HG03095 (cell line): ENCODE measurements around the gene MPND.

Experiments
- ATAC-seq: cut with Tn5 transposase; IDR thresholded peaks from one replicate; pipeline ENCODE4 v1.9.1; 2021; ENCODE audit warnings: moderate library complexity; ENCODE audit not compliant: unreplicated experiment

The MPND gene

DNA sequence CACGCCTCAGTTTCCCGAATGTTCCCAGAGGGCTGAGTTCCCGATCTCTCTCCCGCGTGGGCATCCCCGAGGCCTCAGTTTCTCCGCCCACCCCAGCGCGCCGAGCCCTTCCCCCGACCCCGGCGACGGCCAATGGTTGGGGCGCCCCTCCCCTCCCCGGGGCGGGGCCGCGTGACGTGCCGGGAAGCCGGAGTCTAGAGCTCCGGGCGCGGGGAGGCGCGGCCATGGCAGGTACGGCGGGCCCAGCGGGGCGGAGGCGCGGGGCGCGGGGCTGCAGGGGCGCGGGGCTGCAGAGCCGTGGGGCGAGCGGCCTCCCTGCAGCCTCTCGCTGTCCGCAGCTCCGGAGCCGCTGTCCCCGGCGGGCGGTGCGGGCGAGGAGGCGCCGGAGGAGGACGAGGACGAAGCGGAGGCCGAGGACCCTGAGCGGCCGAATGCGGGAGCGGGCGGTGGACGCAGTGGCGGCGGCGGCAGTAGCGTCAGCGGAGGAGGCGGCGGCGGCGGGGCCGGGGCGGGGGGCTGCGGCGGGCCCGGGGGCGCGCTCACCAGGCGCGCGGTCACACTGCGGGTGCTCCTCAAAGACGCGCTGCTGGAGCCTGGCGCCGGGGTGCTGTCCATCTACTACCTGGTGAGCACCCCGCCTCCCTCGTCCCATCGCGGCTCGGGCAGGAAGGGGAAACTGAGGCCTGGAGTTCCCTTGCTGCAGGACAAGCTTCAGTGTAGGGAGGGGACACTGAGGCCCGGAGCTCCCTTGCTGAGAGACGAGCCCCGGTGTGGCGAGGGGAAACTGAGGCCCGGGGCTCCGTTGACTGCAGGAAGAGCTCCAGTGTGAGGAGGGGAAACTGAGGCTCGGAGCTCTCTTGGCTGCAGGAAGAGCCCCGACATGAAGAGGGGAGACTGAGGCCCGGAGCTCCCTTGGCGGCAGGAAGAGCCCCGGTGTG, at the start of gene MPND:
Gene MPND, plus strand, starts transcription at position 193 of the 938 bp plus-strand sequence. Its CDS starts 32 bp downstream, at position 225.
- peak; percentile 48 for ATAC-seq

DNA sequence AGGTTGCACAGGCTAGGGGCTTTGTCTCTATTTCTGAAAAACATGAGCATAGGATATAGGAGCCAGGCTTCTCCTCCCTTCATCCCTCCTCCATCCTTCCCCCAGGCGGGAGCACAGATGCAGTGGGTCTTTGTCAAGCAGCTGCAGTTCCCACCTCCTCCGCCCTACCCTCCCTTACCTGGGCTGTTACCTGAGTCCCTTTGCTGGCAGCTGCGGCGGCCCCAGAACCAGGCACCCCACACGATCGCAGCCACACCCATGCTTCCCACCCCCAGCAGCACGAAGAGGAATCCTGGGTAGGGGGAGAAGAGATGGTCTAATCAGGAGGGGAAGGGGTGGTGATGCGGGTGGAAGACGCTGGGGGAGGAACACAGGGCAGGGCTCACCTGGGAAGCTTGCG, 49.0 kb upstream of the MPND start:
- no peak for ATAC-seq

- ATAC-seq: no peak
Observed at GRCh38 chr19:4295972-4296771, 47.2 kb upstream of the MPND start.

DNA sequence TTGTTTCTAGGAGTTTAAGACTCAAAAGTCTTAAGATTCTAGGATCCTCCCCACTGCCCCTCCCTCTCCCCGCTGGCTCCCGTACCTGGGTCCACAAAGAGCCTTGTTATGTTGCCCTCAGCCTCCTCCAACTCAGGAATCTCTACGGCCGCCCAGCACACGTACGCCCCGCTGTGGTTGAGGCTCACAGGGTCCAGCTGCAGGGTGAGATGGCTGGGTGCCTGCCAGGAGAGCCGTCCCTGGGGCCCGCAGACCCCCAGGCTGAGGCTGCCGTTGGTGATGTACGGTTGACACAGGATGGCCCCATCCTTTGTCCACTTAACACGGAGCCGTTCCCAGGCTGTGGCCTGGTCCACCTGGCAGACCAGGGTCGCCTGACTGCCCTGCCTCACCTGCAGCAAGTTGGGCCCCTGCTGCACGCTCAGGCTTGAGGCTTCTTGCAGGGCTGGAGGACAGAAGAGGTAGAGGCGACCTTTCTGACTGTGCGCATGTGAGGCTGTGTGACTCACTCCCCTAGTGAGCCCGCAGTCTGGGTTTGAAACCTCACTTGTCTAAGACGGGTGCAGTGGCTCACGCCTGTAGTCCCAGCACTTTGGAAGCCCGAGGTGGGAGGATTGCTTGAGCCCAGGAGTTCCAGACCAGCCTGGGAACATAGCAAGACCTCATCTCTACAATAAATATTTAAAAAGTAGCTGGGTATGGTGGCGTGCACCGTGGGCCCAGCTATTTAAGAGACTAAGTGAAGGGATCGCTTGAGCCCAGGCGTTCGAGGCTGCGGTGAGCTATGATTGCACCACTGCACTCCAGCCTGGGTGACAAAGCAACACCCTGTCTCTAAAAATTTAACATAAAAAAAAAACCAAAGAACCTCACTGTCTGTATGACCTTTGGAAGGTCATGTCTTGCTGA, 45.2 kb upstream of the MPND start:
- no peak for ATAC-seq

- no peak for ATAC-seq
Observed at GRCh38 chr19:4298810-4299550, 44.4 kb upstream of the MPND start.

GRCh38 chr19:4300589-4300988, 42.8 kb upstream of the MPND start:
- ATAC-seq: no peak

GRCh38 chr19:4301590-4302242, 41.6 kb upstream of the MPND start:
- no peak for ATAC-seq

GRCh38 chr19:4302243-4302640, 41.1 kb upstream of the MPND start, which contains the start of gene TMIGD2:
Gene TMIGD2, minus strand, starts transcription at chr19:4302389. Its CDS starts 4 bp downstream, at chr19:4302385.
- no peak for ATAC-seq

DNA sequence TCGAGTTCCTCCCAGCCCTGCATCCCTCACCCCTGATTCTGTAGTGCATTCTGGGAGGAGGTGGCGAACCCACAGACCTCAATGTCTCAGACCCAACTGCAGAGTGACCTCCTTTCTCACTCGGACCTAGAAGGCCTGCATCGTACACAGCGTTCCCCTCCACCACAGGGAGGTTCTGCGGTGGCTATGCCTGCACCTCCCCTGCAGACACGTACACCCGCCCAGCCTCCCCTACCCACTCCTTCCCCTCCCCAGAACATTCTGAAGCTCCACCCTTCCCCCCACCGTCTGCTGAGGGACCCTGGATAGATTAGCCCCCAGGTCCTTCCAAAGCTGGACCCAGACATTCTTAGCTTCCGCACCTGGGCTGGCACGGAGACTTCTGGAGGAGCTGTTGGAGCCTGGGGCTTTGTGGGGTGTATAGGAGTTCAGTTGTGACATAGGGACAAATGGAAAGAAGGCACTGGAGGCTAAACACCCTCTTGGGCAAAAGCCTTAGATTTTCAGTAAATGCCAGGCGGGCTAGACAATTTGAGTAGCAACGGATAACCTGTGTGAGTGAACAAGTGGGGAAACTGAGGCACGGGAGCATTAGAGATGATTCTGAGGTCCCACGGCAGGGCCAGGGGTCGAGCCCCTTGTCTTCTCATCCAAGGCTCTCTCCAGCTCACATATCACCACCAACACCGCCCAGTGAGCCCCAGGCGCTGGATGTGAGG, 39.4 kb upstream of the MPND start:
- no peak for ATAC-seq

DNA sequence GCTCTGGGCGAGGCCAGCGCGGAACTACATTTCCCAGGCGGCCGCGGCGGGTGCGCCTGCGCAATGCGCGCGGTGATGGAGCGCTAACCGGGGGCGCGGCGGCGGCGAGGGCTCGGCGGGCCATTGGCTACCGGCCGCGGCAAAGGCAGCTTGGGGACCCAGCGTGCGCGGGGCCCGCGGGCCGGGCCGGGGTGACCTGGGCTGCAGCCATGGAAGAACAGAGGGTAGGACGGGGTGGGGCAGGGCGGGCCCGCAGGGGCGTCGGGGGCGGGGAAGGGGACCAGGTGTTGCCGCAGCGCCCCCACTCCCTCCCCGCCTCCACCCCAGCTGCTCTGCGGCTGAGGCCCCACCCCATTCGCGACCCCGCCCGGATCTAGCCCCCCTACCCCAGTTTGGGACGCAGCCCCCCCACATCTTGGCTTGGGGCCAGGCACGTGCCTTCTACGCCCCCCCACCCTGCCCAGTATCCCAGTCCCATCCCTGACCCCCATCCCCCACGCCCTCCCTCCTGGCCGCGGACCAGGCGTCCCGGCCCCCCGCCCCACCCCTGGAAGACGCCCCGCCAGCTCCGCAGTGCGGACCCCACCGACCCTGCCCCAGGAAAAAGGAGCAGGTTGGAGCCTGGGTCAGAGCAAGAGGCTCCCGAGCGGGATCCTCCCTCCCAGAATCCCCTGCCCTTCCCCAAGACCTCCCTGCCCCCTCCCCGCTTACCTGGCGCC, 38.7 kb upstream of the MPND start, which contains the start of gene FSD1:
Gene FSD1, plus strand, starts transcription at position 61 of the 719 bp plus-strand sequence. Its CDS starts 149 bp downstream, at position 210.
- no peak for ATAC-seq

- ATAC-seq: no peak
Observed at GRCh38 chr19:4305257-4305612, 38.1 kb upstream of the MPND start.

DNA sequence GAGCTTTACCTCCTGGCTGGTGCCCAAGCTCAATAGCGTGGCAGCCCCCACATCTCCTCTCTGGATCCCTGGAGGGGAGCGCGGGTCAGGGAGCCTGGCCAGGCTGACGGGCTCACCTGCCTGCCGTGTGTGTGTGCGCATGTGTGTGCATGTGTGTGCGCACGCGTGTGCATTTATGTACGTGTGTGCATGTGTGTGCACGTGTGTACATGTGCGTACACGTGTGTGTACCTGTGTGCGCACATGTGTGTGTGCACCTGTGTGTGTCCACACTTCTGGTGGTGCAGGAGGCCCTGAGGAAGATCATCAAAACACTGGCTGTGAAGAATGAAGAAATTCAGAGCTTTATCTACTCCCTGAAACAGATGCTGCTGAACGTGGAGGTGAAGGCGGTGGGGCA, 37.7 kb upstream of the MPND start:
- no peak for ATAC-seq

DNA sequence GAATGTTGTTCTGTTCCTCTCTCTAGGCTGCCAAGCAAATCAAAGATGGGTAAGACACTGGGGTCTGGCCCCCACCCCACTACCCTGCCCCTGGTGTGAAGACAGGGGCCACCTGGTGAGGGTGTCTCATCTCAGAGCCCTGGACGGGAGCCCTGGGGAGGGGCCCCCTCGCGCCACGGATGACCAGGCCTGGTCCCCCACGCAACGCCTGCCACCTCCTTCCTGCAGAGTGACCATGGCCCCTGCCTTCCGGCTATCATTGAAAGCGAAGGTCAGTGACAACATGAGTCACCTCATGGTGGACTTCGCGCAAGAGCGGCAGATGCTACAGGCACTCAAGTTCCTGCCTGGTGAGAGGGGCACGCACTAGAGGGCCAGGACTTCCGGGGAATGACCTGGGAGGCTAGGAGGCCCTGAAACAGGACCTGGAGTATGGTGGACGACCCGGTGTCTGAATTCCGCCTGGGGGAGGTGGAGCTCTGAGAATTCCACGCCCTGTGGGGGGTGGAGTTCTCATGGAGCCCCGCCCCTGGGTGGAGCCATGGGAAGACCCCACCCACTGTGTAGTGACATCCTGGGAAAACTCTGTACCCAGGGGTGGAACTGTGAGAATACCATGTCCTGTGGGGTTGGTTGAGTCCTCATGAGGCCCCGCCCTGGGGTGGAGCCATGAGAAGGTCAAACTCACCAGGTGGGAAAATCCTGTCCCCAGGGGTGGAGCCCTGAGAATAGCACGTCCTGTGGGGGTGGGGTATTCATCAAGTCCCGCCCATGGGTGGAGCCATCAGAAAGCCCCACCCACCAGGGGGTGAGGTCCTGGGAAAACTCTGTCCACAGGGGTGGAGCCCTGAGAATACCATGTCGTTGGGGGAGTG, 32.9 kb upstream of the MPND start:
- no peak for ATAC-seq

DNA sequence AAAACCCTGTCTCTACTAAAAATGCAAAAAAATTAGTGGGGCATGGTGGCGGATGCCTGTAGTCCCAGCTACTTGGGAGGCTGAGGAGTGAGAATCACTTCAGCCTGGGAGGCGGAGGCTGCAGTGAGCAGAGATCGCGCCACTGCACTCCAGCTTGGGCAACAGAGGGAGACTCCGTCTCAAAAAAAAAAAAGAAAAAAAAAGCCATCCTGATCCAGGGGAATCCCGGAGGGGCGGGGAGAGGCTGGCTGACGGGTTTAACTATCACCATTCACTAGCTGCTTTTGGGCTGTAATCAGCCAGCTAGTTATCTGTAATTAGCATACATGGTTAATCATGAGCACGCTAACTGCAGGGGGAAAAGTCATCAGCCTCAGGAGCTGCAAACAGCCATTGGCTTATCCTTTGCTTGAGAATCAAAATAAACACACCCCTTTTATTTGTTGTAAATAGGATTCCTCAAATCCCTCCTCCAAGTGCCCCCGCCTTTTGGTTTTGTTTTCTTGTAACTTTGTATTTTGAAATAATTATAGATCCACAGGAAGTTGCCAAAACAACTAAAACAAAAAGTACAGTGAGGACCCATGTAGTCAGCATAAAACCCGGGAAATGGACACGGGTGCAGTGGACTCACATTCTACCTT, 29.4 kb upstream of the MPND start:
- ATAC-seq: no peak

- ATAC-seq: no peak
Observed at GRCh38 chr19:4316956-4317355, 26.4 kb upstream of the MPND start.

- ATAC-seq: no peak
Observed at GRCh38 chr19:4318460-4318859, 24.9 kb upstream of the MPND start.
